Hepatocyte (in vitro differentiated cells): ENCODE measurements around the gene NGEF.

ENCODE experiments used
- EZH2 ChIP-seq: fragments of 200-600 bp; sonication (generic); IDR thresholded peaks from 2 replicates; pipeline ENCODE4 v1.6.1; 2016; ENCODE audit warnings: antibody characterized with exemption, mild to moderate bottlenecking, borderline replicate concordance
- EZH2phosphoT487 ChIP-seq: fragments of 200-600 bp; sonication (generic); IDR thresholded peaks from one replicate; pipeline ENCODE4 v1.6.1; 2018; ENCODE audit warnings: antibody characterized with exemption, mild to moderate bottlenecking, low read depth, moderate library complexity; ENCODE audit not compliant: unreplicated experiment, severe bottlenecking
- TF ChIP-seq, protein P1 (sequence below): fragments of 200-600 bp; sonication (generic); IDR thresholded peaks from 2 replicates; pipeline ENCODE4 v1.5.1; 2016; ENCODE audit warnings: antibody characterized with exemption, mild to moderate bottlenecking; ENCODE audit not compliant: poor library complexity

DNA sequence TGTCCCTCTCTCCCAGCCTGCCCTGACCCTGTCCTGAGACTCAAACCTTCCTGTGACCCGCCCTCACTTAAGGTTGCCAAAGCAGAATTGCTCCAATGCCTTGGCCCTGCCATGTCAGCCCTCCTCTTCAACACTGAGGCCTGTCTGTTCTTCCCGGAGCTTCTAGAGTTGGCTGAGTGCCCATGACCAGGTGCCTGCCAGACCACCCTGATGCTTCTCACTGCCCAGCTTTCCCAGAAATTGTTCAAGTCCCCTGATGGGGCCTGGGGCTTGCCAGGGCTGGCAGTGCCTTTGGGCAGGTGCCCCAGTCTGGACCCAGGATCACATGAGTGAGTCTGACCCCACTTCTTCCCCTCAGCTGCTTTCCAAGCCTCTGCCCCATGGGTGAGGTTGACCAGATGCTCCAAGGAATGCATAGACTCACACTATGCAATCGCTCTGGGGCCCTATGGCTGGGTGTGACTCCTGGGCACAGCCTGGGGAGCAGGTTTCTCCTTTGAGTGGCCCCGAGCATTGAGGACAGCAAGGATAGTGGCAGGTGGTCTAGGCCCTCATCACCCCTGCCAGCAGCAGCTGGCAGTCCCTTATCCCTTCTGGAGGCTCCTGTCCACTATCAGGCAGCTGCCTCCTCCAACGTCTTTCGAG, 44.0 kb upstream of the NGEF start:
- TF ChIP-seq EZH2 = no peak
- TF ChIP-seq, protein P1, sequence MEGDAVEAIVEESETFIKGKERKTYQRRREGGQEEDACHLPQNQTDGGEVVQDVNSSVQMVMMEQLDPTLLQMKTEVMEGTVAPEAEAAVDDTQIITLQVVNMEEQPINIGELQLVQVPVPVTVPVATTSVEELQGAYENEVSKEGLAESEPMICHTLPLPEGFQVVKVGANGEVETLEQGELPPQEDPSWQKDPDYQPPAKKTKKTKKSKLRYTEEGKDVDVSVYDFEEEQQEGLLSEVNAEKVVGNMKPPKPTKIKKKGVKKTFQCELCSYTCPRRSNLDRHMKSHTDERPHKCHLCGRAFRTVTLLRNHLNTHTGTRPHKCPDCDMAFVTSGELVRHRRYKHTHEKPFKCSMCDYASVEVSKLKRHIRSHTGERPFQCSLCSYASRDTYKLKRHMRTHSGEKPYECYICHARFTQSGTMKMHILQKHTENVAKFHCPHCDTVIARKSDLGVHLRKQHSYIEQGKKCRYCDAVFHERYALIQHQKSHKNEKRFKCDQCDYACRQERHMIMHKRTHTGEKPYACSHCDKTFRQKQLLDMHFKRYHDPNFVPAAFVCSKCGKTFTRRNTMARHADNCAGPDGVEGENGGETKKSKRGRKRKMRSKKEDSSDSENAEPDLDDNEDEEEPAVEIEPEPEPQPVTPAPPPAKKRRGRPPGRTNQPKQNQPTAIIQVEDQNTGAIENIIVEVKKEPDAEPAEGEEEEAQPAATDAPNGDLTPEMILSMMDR = no peak
- TF ChIP-seq EZH2phosphoT487 = no peak
